GM12875 (cell line): ENCODE data around the gene SPTA1.

Source experiments
- H3K4me3 ChIP-seq: one replicate; pipeline ENCODE4 v1.5.1; 2011; ENCODE audit warnings: low read depth, low read length, control low read depth
- CTCF ChIP-seq: IDR thresholded peaks from 2 replicates; pipeline ENCODE4 v1.5.1; 2011; ENCODE audit warnings: low read depth, mild to moderate bottlenecking, control low read depth, inconsistent platforms, low read length, moderate library complexity, borderline replicate concordance; ENCODE audit not compliant: insufficient read depth

The SPTA1 gene

GRCh38 chr1:158638146-158638545 lies 48.4 kb downstream of the SPTA1 start:
- H3K4me3 ChIP-seq: no peak overlapping the region
- TF ChIP-seq CTCF: no peak

GRCh38 chr1:158613764-158614163 lies 72.8 kb downstream of the SPTA1 start:
- no peak overlapping the region for H3K4me3 ChIP-seq
- no peak for TF ChIP-seq CTCF

GRCh38 chr1:158611916-158612315 lies 74.6 kb downstream of the SPTA1 start:
- TF ChIP-seq CTCF: no peak
- no peak overlapping the region for H3K4me3 ChIP-seq

- no peak overlapping the region for H3K4me3 ChIP-seq
- no peak for TF ChIP-seq CTCF
Observed at GRCh38 chr1:158607296-158607695, 79.2 kb downstream of the SPTA1 start.

- TF ChIP-seq CTCF: no peak
- H3K4me3 ChIP-seq: no peak within 1 kb of the TSS
Observed at GRCh38 chr1:158604968-158605367, 81.5 kb downstream of the SPTA1 start, which contains the start of gene OR10Z1. Gene OR10Z1, plus strand, starts transcription at chr1:158605268. Its CDS starts 1,171 bp downstream, at chr1:158606439.

DNA sequence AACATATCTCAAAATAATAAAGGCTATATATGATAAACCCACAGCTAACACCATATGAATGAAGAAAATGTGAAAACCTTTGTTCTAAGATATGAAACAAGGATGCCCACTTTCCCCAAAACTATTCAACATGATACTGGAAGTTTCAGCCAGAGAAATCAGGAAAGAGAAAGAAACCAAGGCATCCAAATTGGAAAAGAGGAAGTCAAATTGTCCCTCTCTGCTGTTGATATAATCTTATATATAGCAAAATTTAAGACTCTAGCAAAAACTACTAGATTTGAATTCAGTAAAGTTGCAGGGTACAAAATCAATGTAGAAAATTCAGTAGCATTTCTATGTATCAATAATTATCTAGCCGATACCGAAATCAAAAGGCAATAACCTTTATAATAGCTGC lies 85.8 kb downstream of the SPTA1 start:
- no peak overlapping the region for H3K4me3 ChIP-seq
- no peak for TF ChIP-seq CTCF

- H3K4me3 ChIP-seq: no peak overlapping the region
- no peak for TF ChIP-seq CTCF
Observed at GRCh38 chr1:158586942-158587341, 99.6 kb downstream of the SPTA1 start.
